ENCODE results near the gene HIVEP3. TPM values are rescaled to one million over a fixed set of nuclear protein-coding genes. Genes with fewer than 3 reads are reported as not detected.
A peak's percentile ranks its signal among the peaks of the same experiment; 100 is the strongest.

HIVEP3 gene
- total RNA-seq, 1 experiment from 2014 or later: 3.1 TPM

DNA sequence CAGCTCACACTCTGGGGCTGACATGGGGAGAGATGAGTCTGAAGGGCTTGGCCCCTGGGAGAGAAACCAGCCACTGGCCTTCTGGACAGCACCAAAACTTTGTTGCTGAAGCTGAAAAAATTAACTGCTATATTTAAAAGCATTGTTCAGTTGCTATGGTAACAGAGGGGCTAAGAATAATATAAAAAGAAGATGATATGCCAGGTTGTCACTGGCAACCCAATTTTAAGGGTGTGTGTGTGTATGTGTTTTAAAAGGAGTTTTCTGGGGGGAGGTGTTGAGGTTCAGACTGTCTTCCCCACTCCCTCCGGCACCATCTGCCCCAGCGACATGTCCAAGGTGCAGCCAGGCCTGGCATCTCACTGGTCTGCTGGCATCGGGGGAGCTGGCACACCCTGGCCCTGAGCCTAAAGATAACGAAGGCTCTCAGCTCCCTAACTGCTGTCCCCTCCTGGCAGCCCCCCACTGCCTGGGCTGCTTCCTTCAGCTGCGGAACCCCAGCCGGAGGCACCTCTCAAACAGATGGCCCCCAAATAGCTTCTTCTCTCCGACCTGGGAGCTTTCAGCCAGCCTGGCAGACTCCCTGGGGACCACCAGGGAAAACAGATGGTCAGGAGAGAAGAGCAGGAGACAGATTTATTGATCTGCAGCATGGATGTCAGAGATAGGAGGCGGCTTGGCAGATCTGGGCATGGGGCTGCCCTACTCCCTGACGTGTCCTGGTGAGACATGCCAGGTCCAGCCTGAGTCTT, 203.9 kb downstream of the HIVEP3 start:
- ChIA-PET POLR2A (ENCODE audit: low non-redundant PET) (no interaction called here), CTCF (no interaction called here)
- Histone ChIP-seq H3K9me3 (ENCODE audit: low read depth, low read length, poor library complexity, severe bottlenecking) (no peaks in the 10 kb centered on the region), H3K27ac (ENCODE audit: low read depth, low read length, poor library complexity, severe bottlenecking) (no peak overlapping the region), H3K4me3 (ENCODE audit: low read depth, low read length, poor library complexity, severe bottlenecking) (no peak overlapping the region), H3K4me1 (ENCODE audit: insufficient read depth, low read length, poor library complexity, severe bottlenecking) (peaks cover 11% of the 10 kb centered on the region), H3K27me3 (replicated peaks; ENCODE audit: insufficient read depth, low read depth, low read length, poor library complexity) (no peaks in the 10 kb centered on the region), H3K36me3 (ENCODE audit: insufficient read depth, low read length, poor library complexity, severe bottlenecking) (no peaks in the 10 kb centered on the region)
- intact Hi-C loops (cut with micrococcal nuclease; ENCODE audit: unreplicated experiment): no loop called here
- no TSS peak for BruUV-seq (replicated peaks)
- no peak for DNase-seq (ENCODE audit: low spot score)
- no peak for TF ChIP-seq EZH2 (IDR thresholded peaks at IDR 0.05; ENCODE audit: borderline replicate concordance, low read depth, low read length, poor library complexity, severe bottlenecking)
- TF ChIP-seq, protein P1, sequence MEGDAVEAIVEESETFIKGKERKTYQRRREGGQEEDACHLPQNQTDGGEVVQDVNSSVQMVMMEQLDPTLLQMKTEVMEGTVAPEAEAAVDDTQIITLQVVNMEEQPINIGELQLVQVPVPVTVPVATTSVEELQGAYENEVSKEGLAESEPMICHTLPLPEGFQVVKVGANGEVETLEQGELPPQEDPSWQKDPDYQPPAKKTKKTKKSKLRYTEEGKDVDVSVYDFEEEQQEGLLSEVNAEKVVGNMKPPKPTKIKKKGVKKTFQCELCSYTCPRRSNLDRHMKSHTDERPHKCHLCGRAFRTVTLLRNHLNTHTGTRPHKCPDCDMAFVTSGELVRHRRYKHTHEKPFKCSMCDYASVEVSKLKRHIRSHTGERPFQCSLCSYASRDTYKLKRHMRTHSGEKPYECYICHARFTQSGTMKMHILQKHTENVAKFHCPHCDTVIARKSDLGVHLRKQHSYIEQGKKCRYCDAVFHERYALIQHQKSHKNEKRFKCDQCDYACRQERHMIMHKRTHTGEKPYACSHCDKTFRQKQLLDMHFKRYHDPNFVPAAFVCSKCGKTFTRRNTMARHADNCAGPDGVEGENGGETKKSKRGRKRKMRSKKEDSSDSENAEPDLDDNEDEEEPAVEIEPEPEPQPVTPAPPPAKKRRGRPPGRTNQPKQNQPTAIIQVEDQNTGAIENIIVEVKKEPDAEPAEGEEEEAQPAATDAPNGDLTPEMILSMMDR (conservative IDR thresholded peaks at IDR 0.05; ENCODE audit: low read depth, low read length): no peak

DNA sequence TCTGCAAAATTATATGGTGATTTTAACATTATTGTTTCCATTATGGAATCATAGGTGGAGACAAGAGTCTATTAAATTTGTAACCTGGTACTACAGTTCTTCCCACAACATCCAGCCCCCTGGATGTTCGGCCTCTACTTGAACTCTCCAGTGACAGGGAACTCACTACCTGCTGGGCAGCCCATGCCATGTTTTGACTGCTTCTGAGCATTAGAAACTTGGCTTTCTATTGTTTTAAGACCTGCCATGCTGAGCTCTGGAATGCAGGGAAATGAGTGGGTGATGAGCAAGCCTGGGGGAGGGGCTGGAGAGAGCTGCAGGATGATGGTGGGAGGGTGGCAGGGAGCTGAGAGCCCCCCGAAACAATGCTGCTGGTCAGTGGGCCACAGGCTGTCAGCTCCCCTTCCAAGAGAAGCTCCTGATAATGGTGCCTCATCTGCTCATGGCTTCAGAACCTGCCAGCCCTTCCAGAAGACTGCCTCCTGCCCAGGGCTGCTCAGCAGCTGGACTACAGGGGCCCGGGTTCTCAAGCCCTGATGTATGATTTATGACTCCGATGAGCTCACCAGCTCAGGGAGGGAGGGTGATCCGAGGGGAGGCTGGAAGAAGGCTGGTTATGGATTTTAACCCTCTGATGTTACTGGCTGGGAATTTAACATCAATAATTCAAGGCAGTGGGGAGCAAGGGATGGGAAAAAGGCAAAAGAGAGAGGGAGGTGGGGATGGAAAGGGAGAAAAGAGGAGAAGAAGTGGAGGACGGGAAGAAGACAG, 205.0 kb downstream of the HIVEP3 start:
- intact Hi-C loops (cut with micrococcal nuclease; ENCODE audit: unreplicated experiment): no loop called here
- Histone ChIP-seq H3K27ac (ENCODE audit: low read depth, low read length, poor library complexity, severe bottlenecking) (no peak overlapping the region), H3K4me3 (ENCODE audit: low read depth, low read length, poor library complexity, severe bottlenecking) (no peak overlapping the region), H3K36me3 (ENCODE audit: insufficient read depth, low read length, poor library complexity, severe bottlenecking) (no peaks in the 10 kb centered on the region), H3K27me3 (replicated peaks; ENCODE audit: insufficient read depth, low read depth, low read length, poor library complexity) (no peaks in the 10 kb centered on the region), H3K4me1 (ENCODE audit: insufficient read depth, low read length, poor library complexity, severe bottlenecking) (peaks cover 11% of the 10 kb centered on the region), H3K9me3 (ENCODE audit: low read depth, low read length, poor library complexity, severe bottlenecking) (no peaks in the 10 kb centered on the region)
- POLR2A ChIA-PET (ENCODE audit: low non-redundant PET): no interaction called here
- BruUV-seq (replicated peaks): no TSS peak
- TF ChIP-seq, protein P1 (conservative IDR thresholded peaks at IDR 0.05; ENCODE audit: low read depth, low read length): no peak
- no peak for TF ChIP-seq EZH2 (IDR thresholded peaks at IDR 0.05; ENCODE audit: borderline replicate concordance, low read depth, low read length, poor library complexity, severe bottlenecking)
- CTCF ChIA-PET: no interaction called here
- peak; percentile 56 for DNase-seq (ENCODE audit: low spot score)

DNA sequence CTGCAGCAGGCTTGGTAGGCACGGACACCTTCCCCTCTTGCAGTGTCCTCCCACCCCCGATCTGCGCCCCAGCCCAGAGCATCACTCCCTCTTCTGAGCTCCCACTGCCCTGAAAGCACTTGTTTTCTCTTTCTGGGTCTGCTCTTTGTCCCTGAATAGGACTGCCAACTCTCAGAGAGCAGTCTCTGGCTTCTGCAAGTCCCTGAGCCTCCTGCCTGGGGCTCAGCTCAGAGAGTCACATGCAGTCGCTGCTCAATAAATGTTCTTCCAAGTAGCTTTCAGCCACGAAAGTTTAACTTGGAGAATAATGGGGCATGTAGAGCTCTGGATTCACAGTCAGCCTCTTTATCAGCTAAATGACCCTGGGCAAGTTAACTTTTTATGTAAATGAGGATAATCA, 205.6 kb downstream of the HIVEP3 start:
- no peaks in the 10 kb centered on the region for H3K36me3 ChIP-seq (ENCODE audit: insufficient read depth, low read length, poor library complexity, severe bottlenecking)
- DNase-seq (ENCODE audit: low spot score): no peak
- H3K4me1 ChIP-seq (ENCODE audit: insufficient read depth, low read length, poor library complexity, severe bottlenecking): peaks cover 11% of the 10 kb centered on the region
- ChIA-PET CTCF (no interaction called here), POLR2A (ENCODE audit: low non-redundant PET) (no interaction called here)
- no peaks in the 10 kb centered on the region for H3K27me3 ChIP-seq (replicated peaks; ENCODE audit: insufficient read depth, low read depth, low read length, poor library complexity)
- no peaks in the 10 kb centered on the region for H3K9me3 ChIP-seq (ENCODE audit: low read depth, low read length, poor library complexity, severe bottlenecking)
- no peak overlapping the region for H3K27ac ChIP-seq (ENCODE audit: low read depth, low read length, poor library complexity, severe bottlenecking)
- intact Hi-C loops (cut with micrococcal nuclease; ENCODE audit: unreplicated experiment): no loop called here
- no peak for TF ChIP-seq EZH2 (IDR thresholded peaks at IDR 0.05; ENCODE audit: borderline replicate concordance, low read depth, low read length, poor library complexity, severe bottlenecking)
- TF ChIP-seq, protein P1 (conservative IDR thresholded peaks at IDR 0.05; ENCODE audit: low read depth, low read length): no peak
- H3K4me3 ChIP-seq (ENCODE audit: low read depth, low read length, poor library complexity, severe bottlenecking): no peak overlapping the region
- BruUV-seq (replicated peaks): no TSS peak
